Liver (tissue), 9 donors: ENCODE data around the gene MUS81. TPM values are rescaled to one million over a fixed set of nuclear protein-coding genes. Genes with fewer than 3 reads are reported as not detected.

Experiments
- DNase-seq: peaks from one replicate; pipeline ENCODE4 v3.0.0-alpha.2; 2017; ENCODE audit warnings: low spot score
- H3K27ac ChIP-seq, 2 donors: one replicate each; pipeline ENCODE4 v1.7.0; 2013; ENCODE audit warnings: inconsistent platforms in 2 of 2, low read length in 2 of 2, control low read depth in 1 of 2, low read depth in 1 of 2, mild to moderate bottlenecking in 1 of 2
- H3K27me3 ChIP-seq, 4 donors: one replicate each; pipeline versions ENCODE4 v1.6.1 to v1.7.0; 2013; ENCODE audit warnings: low read length in 3 of 4, inconsistent platforms in 1 of 4, mild to moderate bottlenecking in 1 of 4, moderate library complexity in 1 of 4; ENCODE audit not compliant: control insufficient read depth in 4 of 4, insufficient read depth in 4 of 4
- H3K36me3 ChIP-seq, 4 donors: one replicate each; pipeline versions ENCODE4 v1.6.1 to v1.7.0; 2013; ENCODE audit warnings: low read length in 3 of 4, mild to moderate bottlenecking in 3 of 4, low read depth in 1 of 4, moderate library complexity in 1 of 4; ENCODE audit not compliant: control insufficient read depth in 4 of 4, insufficient read depth in 3 of 4
- H3K4me1 ChIP-seq, 4 donors: one replicate each; pipeline versions ENCODE4 v1.6.1 to v1.7.0; 2013; ENCODE audit warnings: low read length in 3 of 4, mild to moderate bottlenecking in 3 of 4, moderate library complexity in 1 of 4; ENCODE audit not compliant: control insufficient read depth in 4 of 4, insufficient read depth in 4 of 4
- H3K4me3 ChIP-seq, 3 donors: one replicate each; pipeline versions ENCODE4 v1.6.1 to v1.7.0; 2013; ENCODE audit warnings: low read length in 3 of 3, control low read depth in 1 of 3, low read depth in 1 of 3, mild to moderate bottlenecking in 1 of 3
- H3K9ac ChIP-seq, 2 donors: one replicate each; pipeline ENCODE4 v1.7.0; 2013; ENCODE audit warnings: low read length in 2 of 2, mild to moderate bottlenecking in 2 of 2, moderate library complexity in 2 of 2, control low read depth in 1 of 2, low read depth in 1 of 2
- H3K9me3 ChIP-seq, 4 donors: one replicate each; pipeline versions ENCODE4 v1.6.1 to v1.7.0; 2013; ENCODE audit warnings: low read length in 3 of 4; ENCODE audit not compliant: control insufficient read depth in 4 of 4
- EGR1 ChIP-seq, 2 donors: IDR thresholded peaks; 2 replicates each; pipeline ENCODE4 v1.6.1; 2016 to 2018; ENCODE audit warnings: antibody characterized with exemption in 2 of 2, low read depth in 2 of 2
- FOXA1 ChIP-seq: IDR thresholded peaks from 2 replicates; pipeline ENCODE4 v1.6.1; 2016; ENCODE audit warnings: antibody characterized with exemption
- GABPA ChIP-seq, 2 donors: IDR thresholded peaks in 1 of 2; conservative IDR thresholded peaks in 1 of 2; 2 replicates each; pipeline ENCODE4 v1.6.1; 2016; ENCODE audit warnings: antibody characterized with exemption in 2 of 2, mild to moderate bottlenecking in 1 of 2, moderate library complexity in 1 of 2
- HNF4A ChIP-seq, 2 donors: conservative IDR thresholded peaks; 2 replicates each; pipeline ENCODE4 v1.6.1; 2016; ENCODE audit warnings: antibody characterized with exemption in 2 of 2, mild to moderate bottlenecking in 2 of 2
- HNF4G ChIP-seq: IDR thresholded peaks from 2 replicates; pipeline ENCODE4 v1.6.1; 2016; ENCODE audit warnings: antibody characterized with exemption
- JUND ChIP-seq, 2 donors: IDR thresholded peaks; 2 replicates each; pipeline ENCODE4 v1.6.1; 2016; ENCODE audit warnings: antibody characterized with exemption in 2 of 2
- NR2F2 ChIP-seq: IDR thresholded peaks from 2 replicates; pipeline ENCODE4 v1.6.1; 2016; ENCODE audit warnings: antibody characterized with exemption
- RAD21 ChIP-seq, 2 donors: IDR thresholded peaks; 2 replicates each; pipeline ENCODE4 v1.6.1; 2016; ENCODE audit warnings: antibody characterized with exemption in 2 of 2, mild to moderate bottlenecking in 2 of 2
- RXRA ChIP-seq, 2 donors: IDR thresholded peaks; 2 replicates each; pipeline ENCODE4 v1.6.1; 2017 to 2018; ENCODE audit warnings: antibody characterized with exemption in 2 of 2, mild to moderate bottlenecking in 1 of 2
- SP1 ChIP-seq: IDR thresholded peaks from 2 replicates; pipeline ENCODE4 v1.6.1; 2018; ENCODE audit warnings: antibody characterized with exemption, mild to moderate bottlenecking
- TAF1 ChIP-seq: conservative IDR thresholded peaks from 2 replicates; pipeline ENCODE4 v1.6.1; 2016; ENCODE audit warnings: antibody characterized with exemption, mild to moderate bottlenecking
- YY1 ChIP-seq: IDR thresholded peaks from 2 replicates; pipeline ENCODE4 v1.6.1; 2016; ENCODE audit warnings: antibody characterized with exemption, mild to moderate bottlenecking
- WGBS: extraction: QIAGEN DNeasy Blood & Tissue Kit; methylation state at CpG from one replicate; pipeline ENCODE4 v1.1.7; 2013; 5-methylcytosine and 5-hydroxymethylcytosine counted together
- polyA plus RNA-seq, 2 donors: library from polyadenylated mRNA; stranded (reverse) in 1 of 2; unstranded in 1 of 2; fragments of 200-250 nt in 1 of 2; fragments of >200 nt in 1 of 2; fragmentation: Nextera tagmentation in 1 of 2; extraction: Ambion mirVana in 1 of 2; gene quantifications; one replicate each; pipeline versions ENCODE4 v1.2.1 to v1.2.3, GENCODE V29; 2013 to 2015
- total RNA-seq, 2 donors: library from RNA; depleted of rRNA; stranded (reverse); fragments of >200 nt; gene quantifications; one replicate each; pipeline ENCODE4 v1.2.3, GENCODE V29; 2014
- TF ChIP-seq, protein P1 (sequence below): IDR thresholded peaks from 2 replicates; pipeline ENCODE4 v1.6.1; 2016; ENCODE audit warnings: antibody characterized with exemption
- TF ChIP-seq, protein P2 (sequence below): IDR thresholded peaks from 2 replicates; pipeline ENCODE4 v1.6.1; 2016; ENCODE audit warnings: antibody characterized with exemption, mild to moderate bottlenecking
- TF ChIP-seq, protein P3 (sequence below): fragments of 150-350 bp; IDR thresholded peaks from 2 replicates; pipeline ENCODE4 v1.5.1; 2017; ENCODE audit warnings: improper control_type of control experiment, low read depth, low read length; ENCODE audit not compliant: missing input control
- TF ChIP-seq, protein P4 (sequence below): IDR thresholded peaks from 2 replicates; pipeline ENCODE4 v1.6.1; 2016; ENCODE audit warnings: antibody characterized with exemption
- donor health status: healthy.
- donor health status: healthy.
- donor health status: healthy.
- donor health status: healthy.
- donor health status: healthy.

MUS81 gene
- total and polyA plus RNA-seq, 4 donors = 11.0 to 24.7 (median 16.5) TPM

DNA sequence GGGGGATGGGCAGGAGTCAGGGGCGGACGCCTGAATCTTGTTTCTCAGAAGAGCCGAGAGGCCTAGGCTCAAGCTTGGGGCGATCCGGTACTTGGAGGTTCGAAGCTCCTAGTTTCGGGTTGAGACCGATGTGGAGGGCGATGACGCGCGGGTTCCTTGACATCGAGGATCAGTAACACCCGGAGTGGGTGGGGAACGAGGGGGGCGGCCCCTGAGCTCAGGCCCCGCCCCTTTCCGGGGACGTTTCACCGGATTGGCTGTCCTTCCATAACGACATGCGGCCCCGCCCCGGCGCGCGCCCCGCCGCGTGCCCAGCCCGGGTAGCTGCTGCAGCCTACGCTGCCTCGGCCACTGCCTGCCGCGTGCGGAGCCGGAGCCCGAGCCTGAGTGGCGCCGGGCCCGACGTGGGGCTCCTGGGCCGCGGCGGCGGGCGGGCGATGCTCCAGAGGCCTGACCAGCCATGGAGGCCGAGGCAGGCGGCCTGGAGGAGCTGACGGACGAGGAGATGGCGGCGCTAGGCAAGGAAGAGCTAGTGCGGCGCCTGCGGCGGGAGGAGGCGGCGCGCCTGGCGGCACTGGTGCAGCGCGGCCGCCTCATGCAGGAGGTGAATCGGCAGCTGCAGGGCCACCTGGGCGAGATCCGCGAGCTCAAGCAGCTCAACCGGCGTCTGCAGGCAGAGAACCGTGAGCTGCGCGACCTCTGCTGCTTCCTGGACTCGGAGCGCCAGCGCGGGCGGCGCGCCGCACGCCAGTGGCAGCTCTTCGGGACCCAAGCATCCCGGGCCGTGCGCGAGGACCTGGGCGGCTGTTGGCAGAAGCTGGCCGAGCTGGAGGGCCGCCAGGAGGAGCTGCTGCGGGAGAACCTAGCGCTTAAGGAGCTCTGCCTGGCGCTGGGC lies 30.3 kb downstream of the MUS81 start, which contains the start of gene CCDC85B:
Gene CCDC85B, plus strand, starts transcription at position 350 of the 895 bp plus-strand sequence. Its CDS starts 111 bp downstream, at position 461.
- 2% methylated on average over 94 of the region's 94 CpGs for WGBS
- Histone ChIP-seq H3K36me3 (no peaks in the 10 kb centered on the region), H3K4me3 (peak within 1 kb of the TSS; percentile 64 to 73 (median 70)), H3K27ac (peak within 1 kb of the TSS; percentile 83 to 89), H3K9ac (peak within 1 kb of the TSS; percentile 31 to 44), H3K4me1 (peaks cover 10 to 42% (median 30%) of the 10 kb centered on the region in 4 donors), H3K27me3 (no peaks in the 10 kb centered on the region), H3K9me3 (no peaks in the 10 kb centered on the region)
- TF ChIP-seq, protein P1, sequence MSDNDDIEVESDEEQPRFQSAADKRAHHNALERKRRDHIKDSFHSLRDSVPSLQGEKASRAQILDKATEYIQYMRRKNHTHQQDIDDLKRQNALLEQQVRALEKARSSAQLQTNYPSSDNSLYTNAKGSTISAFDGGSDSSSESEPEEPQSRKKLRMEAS = peak; percentile 28
- TF ChIP-seq YY1 (peak; percentile 24), EGR1 (IDR thresholded peaks at IDR 0.05; ENCODE audit: low read depth in 2 of 2) (no peak), HNF4A (conservative IDR thresholded peaks at IDR 0.05) (no peak), FOXA1 (no peak), RXRA (IDR thresholded peaks at IDR 0.05) (no peak), TAF1 (no peak), RAD21 (IDR thresholded peaks at IDR 0.05) (no peak), NR2F2 (no peak), GABPA (IDR thresholded peaks at IDR 0.05 in 1 of 2, conservative IDR thresholded peaks at IDR 0.05 in 1 of 2) (peak in 1 of 2 donors; percentile 57), SP1 (peak; percentile 53), HNF4G (no peak), JUND (IDR thresholded peaks at IDR 0.05) (no peak)
- TF ChIP-seq, protein P2, sequence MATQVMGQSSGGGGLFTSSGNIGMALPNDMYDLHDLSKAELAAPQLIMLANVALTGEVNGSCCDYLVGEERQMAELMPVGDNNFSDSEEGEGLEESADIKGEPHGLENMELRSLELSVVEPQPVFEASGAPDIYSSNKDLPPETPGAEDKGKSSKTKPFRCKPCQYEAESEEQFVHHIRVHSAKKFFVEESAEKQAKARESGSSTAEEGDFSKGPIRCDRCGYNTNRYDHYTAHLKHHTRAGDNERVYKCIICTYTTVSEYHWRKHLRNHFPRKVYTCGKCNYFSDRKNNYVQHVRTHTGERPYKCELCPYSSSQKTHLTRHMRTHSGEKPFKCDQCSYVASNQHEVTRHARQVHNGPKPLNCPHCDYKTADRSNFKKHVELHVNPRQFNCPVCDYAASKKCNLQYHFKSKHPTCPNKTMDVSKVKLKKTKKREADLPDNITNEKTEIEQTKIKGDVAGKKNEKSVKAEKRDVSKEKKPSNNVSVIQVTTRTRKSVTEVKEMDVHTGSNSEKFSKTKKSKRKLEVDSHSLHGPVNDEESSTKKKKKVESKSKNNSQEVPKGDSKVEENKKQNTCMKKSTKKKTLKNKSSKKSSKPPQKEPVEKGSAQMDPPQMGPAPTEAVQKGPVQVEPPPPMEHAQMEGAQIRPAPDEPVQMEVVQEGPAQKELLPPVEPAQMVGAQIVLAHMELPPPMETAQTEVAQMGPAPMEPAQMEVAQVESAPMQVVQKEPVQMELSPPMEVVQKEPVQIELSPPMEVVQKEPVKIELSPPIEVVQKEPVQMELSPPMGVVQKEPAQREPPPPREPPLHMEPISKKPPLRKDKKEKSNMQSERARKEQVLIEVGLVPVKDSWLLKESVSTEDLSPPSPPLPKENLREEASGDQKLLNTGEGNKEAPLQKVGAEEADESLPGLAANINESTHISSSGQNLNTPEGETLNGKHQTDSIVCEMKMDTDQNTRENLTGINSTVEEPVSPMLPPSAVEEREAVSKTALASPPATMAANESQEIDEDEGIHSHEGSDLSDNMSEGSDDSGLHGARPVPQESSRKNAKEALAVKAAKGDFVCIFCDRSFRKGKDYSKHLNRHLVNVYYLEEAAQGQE = no peak
- TF ChIP-seq, protein P3, sequence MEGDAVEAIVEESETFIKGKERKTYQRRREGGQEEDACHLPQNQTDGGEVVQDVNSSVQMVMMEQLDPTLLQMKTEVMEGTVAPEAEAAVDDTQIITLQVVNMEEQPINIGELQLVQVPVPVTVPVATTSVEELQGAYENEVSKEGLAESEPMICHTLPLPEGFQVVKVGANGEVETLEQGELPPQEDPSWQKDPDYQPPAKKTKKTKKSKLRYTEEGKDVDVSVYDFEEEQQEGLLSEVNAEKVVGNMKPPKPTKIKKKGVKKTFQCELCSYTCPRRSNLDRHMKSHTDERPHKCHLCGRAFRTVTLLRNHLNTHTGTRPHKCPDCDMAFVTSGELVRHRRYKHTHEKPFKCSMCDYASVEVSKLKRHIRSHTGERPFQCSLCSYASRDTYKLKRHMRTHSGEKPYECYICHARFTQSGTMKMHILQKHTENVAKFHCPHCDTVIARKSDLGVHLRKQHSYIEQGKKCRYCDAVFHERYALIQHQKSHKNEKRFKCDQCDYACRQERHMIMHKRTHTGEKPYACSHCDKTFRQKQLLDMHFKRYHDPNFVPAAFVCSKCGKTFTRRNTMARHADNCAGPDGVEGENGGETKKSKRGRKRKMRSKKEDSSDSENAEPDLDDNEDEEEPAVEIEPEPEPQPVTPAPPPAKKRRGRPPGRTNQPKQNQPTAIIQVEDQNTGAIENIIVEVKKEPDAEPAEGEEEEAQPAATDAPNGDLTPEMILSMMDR = peak; percentile 1
- TF ChIP-seq, protein P4, sequence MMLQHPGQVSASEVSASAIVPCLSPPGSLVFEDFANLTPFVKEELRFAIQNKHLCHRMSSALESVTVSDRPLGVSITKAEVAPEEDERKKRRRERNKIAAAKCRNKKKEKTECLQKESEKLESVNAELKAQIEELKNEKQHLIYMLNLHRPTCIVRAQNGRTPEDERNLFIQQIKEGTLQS = no peak
- peak; percentile 98 for DNase-seq
